AG09309 (cell line): ENCODE data around the gene HNRNPA0.

ENCODE experiments used
- DNase-seq: peaks from one replicate; pipeline ENCODE4 v3.0.0-alpha.2; 2010; ENCODE audit warnings: low read depth
- H3K4me3 ChIP-seq: 2 replicates; pipeline ENCODE4 v1.5.1; 2011; ENCODE audit warnings: mild to moderate bottlenecking, low read depth, low read length, moderate library complexity; ENCODE audit not compliant: control insufficient read depth
- CTCF ChIP-seq: IDR thresholded peaks from 2 replicates; pipeline ENCODE4 v1.5.1; 2011; ENCODE audit warnings: mild to moderate bottlenecking, low read depth, low read length, inconsistent platforms; ENCODE audit not compliant: insufficient read depth, control insufficient read depth; ENCODE audit errors: missing control alignments

HNRNPA0 gene

GRCh38 chr5:137730336-137730735, 23.8 kb downstream of the HNRNPA0 start:
- no peak for TF ChIP-seq CTCF
- DNase-seq = no peak

GRCh38 chr5:137728048-137728447, 26.1 kb downstream of the HNRNPA0 start:
- no peak for DNase-seq
- no peak overlapping the region for H3K4me3 ChIP-seq
- TF ChIP-seq CTCF = peak; percentile 3

More at GRCh38 chr5:137730336-137730735, 23.8 kb downstream of the HNRNPA0 start:
- H3K4me3 ChIP-seq = no peak overlapping the region

- no peak for TF ChIP-seq CTCF
- H3K4me3 ChIP-seq = no peak overlapping the region
- DNase-seq = no peak
These were observed 26.5 kb downstream of the HNRNPA0 start for GRCh38 chr5:137727623-137728022.

GRCh38 chr5:137724251-137724650, 29.9 kb downstream of the HNRNPA0 start:
- no peak for DNase-seq
- TF ChIP-seq CTCF = no peak
- H3K4me3 ChIP-seq = no peak overlapping the region

GRCh38 chr5:137718611-137719010, 35.6 kb downstream of the HNRNPA0 start:
- no peak for TF ChIP-seq CTCF
- H3K4me3 ChIP-seq = no peak overlapping the region
- DNase-seq = no peak

GRCh38 chr5:137716337-137716736, 37.8 kb downstream of the HNRNPA0 start:
- DNase-seq = no peak
- TF ChIP-seq CTCF = no peak
- no peak overlapping the region for H3K4me3 ChIP-seq

- TF ChIP-seq CTCF = no peak
These were observed 38.7 kb downstream of the HNRNPA0 start for GRCh38 chr5:137715456-137715855.

More at GRCh38 chr5:137715456-137715855, 38.7 kb downstream of the HNRNPA0 start:
- no peak for DNase-seq
- no peak overlapping the region for H3K4me3 ChIP-seq
